ENCODE measurements around the gene NCKAP5. TPM values are rescaled to one million over a fixed set of nuclear protein-coding genes. Genes with fewer than 3 reads are reported as not detected.

Gene NCKAP5
- total RNA-seq, 1 donor from 2014 or later = not detected

DNA sequence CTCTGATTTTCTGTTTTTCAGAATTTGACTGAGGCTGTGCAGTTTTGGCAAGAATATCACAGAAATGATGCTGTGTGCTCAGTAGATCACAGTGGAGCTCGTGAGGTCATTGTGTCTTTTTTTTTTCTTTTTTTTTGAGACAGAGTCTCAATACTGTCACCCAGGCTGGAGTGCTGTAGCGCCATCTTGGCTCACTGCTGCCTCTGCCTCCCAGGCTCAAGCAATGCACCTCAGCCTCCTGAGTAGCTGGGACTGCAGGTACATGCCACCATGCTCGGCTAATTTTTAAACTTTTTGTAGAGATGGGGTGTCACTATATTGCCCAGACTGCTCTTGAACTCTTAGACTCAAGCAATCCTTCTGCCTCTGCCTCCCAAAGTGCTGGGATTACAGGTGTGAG lies 203.6 kb downstream of the NCKAP5 start:
- H3K4me1 Mint-ChIP-seq = peaks cover 4% of the 10 kb centered on the region
- no peak overlapping the region for H3K4me3 Mint-ChIP-seq
- intact Hi-C loops (cut with micrococcal nuclease) = no loop called here
- H3K9me3 Mint-ChIP-seq = no peaks in the 10 kb centered on the region
- DNase-seq = no peak
- H3K27ac Mint-ChIP-seq = no peak overlapping the region
- no peaks in the 10 kb centered on the region for H3K27me3 Mint-ChIP-seq
- no peaks in the 10 kb centered on the region for H3K36me3 Mint-ChIP-seq (ENCODE audit: low read depth)

DNA sequence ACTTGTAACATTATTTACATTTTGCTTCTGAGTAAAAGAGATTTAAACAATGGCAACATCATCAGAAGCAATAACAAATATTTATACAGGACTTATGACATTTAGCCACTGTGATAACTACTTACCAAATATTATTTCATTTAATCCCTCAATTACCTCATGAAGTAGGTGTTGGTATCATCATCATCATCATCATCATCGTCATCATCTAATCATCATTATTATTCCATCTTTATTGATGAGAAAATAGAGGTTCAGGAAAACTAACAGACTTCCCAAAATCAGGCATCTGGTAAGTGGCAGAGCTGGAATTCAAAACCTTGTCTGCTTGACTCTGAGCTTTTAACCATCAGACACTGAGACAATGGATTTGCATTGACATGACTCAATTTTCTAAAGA lies 204.4 kb downstream of the NCKAP5 start:
- Mint-ChIP-seq H3K4me3 (no peak overlapping the region), H3K9me3 (no peaks in the 10 kb centered on the region), H3K27ac (no peak overlapping the region), H3K36me3 (ENCODE audit: low read depth) (no peaks in the 10 kb centered on the region), H3K27me3 (no peaks in the 10 kb centered on the region), H3K4me1 (peaks cover 4% of the 10 kb centered on the region)
- no peak for DNase-seq
- intact Hi-C loops (cut with micrococcal nuclease) = no loop called here

DNA sequence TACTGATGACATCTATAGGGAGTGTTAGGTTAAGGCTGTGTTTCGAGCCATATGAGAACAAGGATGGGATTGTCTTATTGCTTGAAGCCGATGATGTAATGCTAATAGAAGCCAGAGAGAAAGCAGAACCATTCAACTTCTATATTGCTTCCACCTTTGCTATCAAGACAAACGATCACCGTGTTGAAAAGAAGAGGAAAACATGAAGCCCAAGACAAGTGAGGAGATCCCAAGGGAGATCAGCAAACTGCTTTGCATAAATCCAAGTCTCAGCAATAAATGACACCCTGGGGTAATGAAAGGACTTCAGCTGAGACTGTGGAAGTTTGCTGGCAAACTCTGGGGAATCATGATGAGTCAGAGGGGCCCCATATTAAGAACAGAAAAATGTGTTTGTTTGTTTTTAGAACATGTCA lies 206.2 kb downstream of the NCKAP5 start:
- no peaks in the 10 kb centered on the region for H3K27me3 Mint-ChIP-seq

DNA sequence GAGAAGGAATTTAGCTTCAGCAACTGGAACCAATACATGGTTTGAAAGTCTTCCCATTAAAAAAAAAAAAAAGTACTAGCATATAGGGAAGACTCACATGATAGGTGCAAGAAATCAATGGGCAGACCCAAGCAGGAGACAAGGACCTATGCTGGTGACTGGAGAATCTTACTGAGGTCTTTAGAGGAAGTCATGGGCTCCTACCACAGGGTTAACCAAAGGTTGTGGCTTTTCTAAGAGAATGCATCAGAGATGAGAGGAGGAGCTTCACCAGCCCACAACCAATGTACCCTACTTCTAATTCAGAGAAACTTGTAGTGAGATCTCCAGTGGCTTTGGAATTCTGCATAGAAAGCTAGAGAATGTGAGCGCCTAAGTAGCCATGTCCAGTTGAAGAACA lies 207.4 kb downstream of the NCKAP5 start:
- no peaks in the 10 kb centered on the region for H3K36me3 Mint-ChIP-seq (ENCODE audit: low read depth)
- H3K4me1 Mint-ChIP-seq = peaks cover 4% of the 10 kb centered on the region
- H3K27ac Mint-ChIP-seq = no peak overlapping the region
- H3K27me3 Mint-ChIP-seq = no peaks in the 10 kb centered on the region
- DNase-seq = peak; percentile 57
- no peaks in the 10 kb centered on the region for H3K9me3 Mint-ChIP-seq
- intact Hi-C loops (cut with micrococcal nuclease) = no loop called here
- no peak overlapping the region for H3K4me3 Mint-ChIP-seq

More for the DNA sequence above, 206.2 kb downstream of the NCKAP5 start:
- no peak overlapping the region for H3K4me3 Mint-ChIP-seq
- intact Hi-C loops (cut with micrococcal nuclease) = no loop called here
- DNase-seq = no peak
- H3K36me3 Mint-ChIP-seq (ENCODE audit: low read depth) = no peaks in the 10 kb centered on the region
- peaks cover 4% of the 10 kb centered on the region for H3K4me1 Mint-ChIP-seq
- H3K9me3 Mint-ChIP-seq = no peaks in the 10 kb centered on the region
- no peak overlapping the region for H3K27ac Mint-ChIP-seq

DNA sequence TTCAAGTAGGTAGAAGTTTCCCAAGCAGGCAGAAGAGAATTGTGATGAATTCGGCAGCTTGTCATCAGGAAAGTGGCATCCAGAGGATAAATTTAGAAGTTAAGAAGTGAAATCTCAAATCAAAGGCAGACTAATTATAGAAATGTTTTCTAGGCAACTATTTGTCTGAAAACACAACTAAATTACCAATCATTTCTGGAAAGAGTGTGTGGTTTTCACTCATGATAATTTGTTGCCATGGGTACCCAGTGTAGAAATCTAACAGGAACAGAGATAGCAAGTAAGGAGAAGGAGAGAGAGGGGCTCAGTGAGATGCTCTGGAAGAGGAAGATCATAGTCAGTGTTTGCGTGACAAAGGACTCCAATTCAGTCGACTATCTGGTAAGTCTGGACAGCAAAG lies 208.1 kb downstream of the NCKAP5 start:
- Mint-ChIP-seq H3K27ac (no peak overlapping the region), H3K4me3 (no peak overlapping the region), H3K27me3 (no peaks in the 10 kb centered on the region), H3K9me3 (no peaks in the 10 kb centered on the region), H3K4me1 (peaks cover 4% of the 10 kb centered on the region), H3K36me3 (ENCODE audit: low read depth) (no peaks in the 10 kb centered on the region)
- no peak for DNase-seq
- intact Hi-C loops (cut with micrococcal nuclease) = no loop called here

DNA sequence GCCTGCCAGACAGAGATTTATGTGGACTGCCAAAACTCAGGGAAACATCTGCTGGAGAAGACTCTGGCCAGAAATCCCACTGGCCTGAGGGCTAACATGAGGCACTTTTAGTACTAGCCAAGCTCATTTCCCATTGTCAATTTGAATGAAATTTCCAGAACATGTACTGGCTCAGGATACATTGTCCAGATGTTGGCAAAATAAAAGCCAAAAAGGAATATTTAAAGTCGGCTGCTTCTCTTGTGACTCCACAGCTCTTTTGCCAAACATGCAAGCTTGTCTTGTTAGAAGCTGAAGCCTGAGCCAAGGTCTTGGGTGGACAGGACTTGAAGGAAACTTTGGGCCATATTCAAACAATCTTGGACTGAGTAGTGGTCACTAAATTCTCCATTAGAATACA lies 215.5 kb downstream of the NCKAP5 start:
- Mint-ChIP-seq H3K27me3 (no peaks in the 10 kb centered on the region), H3K27ac (no peak overlapping the region), H3K36me3 (ENCODE audit: low read depth) (no peaks in the 10 kb centered on the region), H3K9me3 (no peaks in the 10 kb centered on the region), H3K4me1 (no peaks in the 10 kb centered on the region), H3K4me3 (no peak overlapping the region)
- intact Hi-C loops (cut with micrococcal nuclease) = no loop called here
- no peak for DNase-seq

DNA sequence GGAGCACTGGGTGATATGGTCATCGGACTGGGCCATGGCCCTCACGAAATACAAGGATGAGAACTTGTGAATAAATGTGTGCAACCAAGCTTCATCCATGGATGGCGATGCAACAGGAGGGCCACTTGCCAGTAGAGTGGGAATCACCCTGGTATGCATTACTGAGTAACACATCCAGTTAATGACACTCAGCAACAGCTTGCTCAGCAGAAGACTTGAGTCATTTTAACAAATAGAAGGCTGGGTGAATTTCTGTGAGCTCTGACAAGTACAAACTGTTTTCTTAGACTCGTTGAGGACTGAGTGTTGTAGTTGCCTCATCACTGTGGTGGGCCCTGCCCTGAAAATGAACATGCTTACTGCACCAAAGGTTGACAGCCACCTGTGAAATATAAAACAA lies 221.6 kb downstream of the NCKAP5 start:
- intact Hi-C loops (cut with micrococcal nuclease) = no loop called here
- H3K36me3 Mint-ChIP-seq (ENCODE audit: low read depth) = no peaks in the 10 kb centered on the region
- no peaks in the 10 kb centered on the region for H3K9me3 Mint-ChIP-seq
- H3K4me1 Mint-ChIP-seq = no peaks in the 10 kb centered on the region
- DNase-seq = no peak
- no peaks in the 10 kb centered on the region for H3K27me3 Mint-ChIP-seq
- no peak overlapping the region for H3K27ac Mint-ChIP-seq
- H3K4me3 Mint-ChIP-seq = no peak overlapping the region

DNA sequence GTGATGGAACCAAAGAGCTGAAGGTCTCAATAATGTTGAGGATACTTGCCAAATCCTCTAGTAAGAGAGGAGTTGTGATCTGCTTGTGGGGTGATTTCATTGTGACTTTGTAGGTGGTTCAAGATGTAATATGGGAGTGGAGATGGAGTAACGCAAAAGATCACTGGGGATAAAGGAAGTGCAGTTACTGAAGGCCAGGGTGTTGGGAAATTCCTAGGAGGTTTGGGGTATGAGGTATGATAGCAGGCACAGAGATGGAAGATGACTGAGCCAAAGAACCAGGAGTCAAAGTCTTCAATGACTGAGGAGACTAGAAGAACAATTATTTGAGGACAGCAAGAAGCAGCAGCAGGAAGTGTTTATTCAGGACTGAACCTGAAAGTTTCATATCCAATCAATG lies 222.6 kb downstream of the NCKAP5 start:
- no peak for DNase-seq
- no peak overlapping the region for H3K4me3 Mint-ChIP-seq
- no peaks in the 10 kb centered on the region for H3K27me3 Mint-ChIP-seq
- H3K4me1 Mint-ChIP-seq = no peaks in the 10 kb centered on the region
- intact Hi-C loops (cut with micrococcal nuclease) = no loop called here
- no peaks in the 10 kb centered on the region for H3K9me3 Mint-ChIP-seq
- no peak overlapping the region for H3K27ac Mint-ChIP-seq
- H3K36me3 Mint-ChIP-seq (ENCODE audit: low read depth) = no peaks in the 10 kb centered on the region

DNA sequence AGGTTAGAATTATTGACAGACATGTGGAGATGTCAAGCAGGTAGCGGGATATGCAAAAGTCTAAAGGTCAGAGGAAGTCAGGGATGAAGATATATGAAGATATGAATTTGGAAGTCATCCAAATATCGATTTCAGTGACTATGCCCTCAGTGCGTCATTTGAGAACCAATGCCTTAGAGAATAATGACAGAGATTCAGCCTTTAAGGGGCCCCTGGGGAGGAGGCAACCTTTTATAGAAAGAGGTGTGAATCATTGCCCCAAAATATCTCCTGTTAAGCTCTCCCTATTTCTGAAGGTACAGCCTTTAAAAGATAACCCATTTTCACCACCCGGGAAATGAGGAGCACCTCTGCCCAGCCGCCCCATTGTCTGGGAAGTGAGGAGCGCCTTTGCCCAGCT lies 223.4 kb downstream of the NCKAP5 start:
- Mint-ChIP-seq H3K27me3 (no peaks in the 10 kb centered on the region), H3K36me3 (ENCODE audit: low read depth) (no peaks in the 10 kb centered on the region)
- intact Hi-C loops (cut with micrococcal nuclease) = no loop called here

DNA sequence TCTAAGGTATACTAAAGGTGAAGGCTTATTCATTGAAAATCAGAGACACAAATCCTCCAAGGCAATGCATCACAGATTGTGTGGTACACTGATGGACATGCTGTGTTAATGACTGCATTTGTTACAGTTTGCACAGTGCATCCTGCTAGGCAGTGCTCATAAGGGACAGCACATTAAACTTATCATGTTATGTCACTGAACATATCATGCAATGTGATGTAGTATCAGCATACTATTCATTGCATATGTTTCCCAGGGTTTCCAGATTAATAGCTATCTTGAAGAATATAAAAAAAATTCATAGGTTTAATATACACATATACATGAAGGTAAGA lies 225.3 kb downstream of the NCKAP5 start:
- Mint-ChIP-seq H3K4me1 (no peaks in the 10 kb centered on the region), H3K36me3 (ENCODE audit: low read depth) (no peaks in the 10 kb centered on the region), H3K27me3 (no peaks in the 10 kb centered on the region), H3K9me3 (no peaks in the 10 kb centered on the region), H3K4me3 (no peak overlapping the region), H3K27ac (no peak overlapping the region)
- intact Hi-C loops (cut with micrococcal nuclease) = no loop called here
- no peak for DNase-seq

More for the DNA sequence above, 223.4 kb downstream of the NCKAP5 start:
- Mint-ChIP-seq H3K4me3 (no peak overlapping the region), H3K4me1 (no peaks in the 10 kb centered on the region), H3K9me3 (no peaks in the 10 kb centered on the region), H3K27ac (no peak overlapping the region)
- DNase-seq = no peak

DNA sequence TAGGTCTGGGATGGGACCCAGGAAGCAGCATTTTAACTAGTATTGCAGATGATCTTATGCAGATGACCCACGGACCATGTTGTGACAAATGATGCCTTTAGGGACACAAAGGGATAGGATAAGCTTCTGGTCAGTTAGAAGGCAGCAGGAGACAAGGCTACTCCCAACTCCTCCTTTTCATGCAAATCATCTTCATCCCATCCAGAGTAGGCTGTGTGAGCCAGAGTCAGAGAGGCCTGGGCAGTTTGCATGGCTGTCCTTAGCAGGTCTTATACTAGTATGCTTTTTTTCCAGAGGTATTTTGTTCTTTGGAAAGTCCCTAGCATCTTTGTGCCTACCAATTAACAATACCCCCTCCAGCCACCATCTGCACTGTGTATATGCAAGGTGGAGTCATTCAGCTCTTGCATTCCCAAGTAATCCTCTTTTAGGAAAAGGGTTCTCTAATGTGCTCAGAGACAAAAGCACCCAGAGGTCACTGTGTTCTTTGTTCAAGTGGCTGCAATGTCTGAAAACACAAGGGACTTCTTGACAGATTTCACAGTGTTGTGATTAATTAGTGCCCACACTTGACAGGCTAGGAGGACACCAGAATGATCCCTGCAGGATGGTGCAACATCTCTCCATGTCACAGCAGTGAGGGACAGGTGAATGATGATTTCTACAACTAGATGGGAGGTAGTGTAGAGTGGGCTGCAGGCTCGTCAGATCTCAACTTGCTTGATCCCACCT lies 225.8 kb downstream of the NCKAP5 start:
- H3K27me3 Mint-ChIP-seq = no peaks in the 10 kb centered on the region
- no peak overlapping the region for H3K27ac Mint-ChIP-seq
- no peaks in the 10 kb centered on the region for H3K9me3 Mint-ChIP-seq
- intact Hi-C loops (cut with micrococcal nuclease) = no loop called here
- DNase-seq = no peak
- no peak overlapping the region for H3K4me3 Mint-ChIP-seq
- no peaks in the 10 kb centered on the region for H3K4me1 Mint-ChIP-seq
- H3K36me3 Mint-ChIP-seq (ENCODE audit: low read depth) = no peaks in the 10 kb centered on the region

DNA sequence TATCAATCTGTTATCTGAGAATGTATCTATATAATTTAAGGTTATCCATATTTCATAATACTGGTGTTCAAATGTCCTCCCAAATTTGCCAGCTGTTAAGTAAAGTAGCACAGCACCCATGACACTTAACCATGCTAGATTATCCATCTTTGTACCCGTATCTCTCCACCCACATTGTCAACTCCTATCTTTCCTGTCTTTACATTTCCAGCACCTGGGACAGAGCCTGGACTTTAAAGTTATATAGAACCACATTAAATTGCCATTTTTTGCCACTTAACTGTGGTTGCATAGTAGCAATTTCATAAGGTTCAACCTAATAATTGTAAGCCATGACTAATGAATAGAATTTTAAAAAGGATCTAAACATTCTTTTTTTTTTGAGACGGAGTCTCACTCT lies 226.7 kb downstream of the NCKAP5 start:
- H3K4me3 Mint-ChIP-seq = no peak overlapping the region
- no peaks in the 10 kb centered on the region for H3K9me3 Mint-ChIP-seq
- DNase-seq = no peak
- no peaks in the 10 kb centered on the region for H3K4me1 Mint-ChIP-seq
- intact Hi-C loops (cut with micrococcal nuclease) = no loop called here
- no peaks in the 10 kb centered on the region for H3K27me3 Mint-ChIP-seq
- H3K36me3 Mint-ChIP-seq (ENCODE audit: low read depth) = no peaks in the 10 kb centered on the region
- H3K27ac Mint-ChIP-seq = no peak overlapping the region

DNA sequence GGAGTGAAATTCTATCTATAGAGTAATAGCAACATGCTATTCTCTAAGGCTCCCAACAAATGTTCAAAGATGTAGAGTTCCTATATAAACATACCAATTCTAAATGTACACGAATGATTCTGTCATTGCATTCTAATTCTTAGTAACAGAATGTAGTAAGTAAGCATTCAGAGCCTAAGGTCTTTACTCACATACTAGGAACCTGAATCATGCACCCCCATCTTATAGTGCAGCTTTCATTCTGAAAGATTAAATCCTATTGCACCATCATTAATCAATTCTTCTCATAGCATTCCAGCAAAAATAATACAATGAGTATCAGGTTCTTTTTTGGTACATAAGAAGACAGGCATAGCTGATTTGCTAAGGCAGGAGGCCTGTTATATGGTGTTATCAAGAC lies 230.0 kb downstream of the NCKAP5 start:
- intact Hi-C loops (cut with micrococcal nuclease) = no loop called here
- Mint-ChIP-seq H3K4me3 (no peak overlapping the region), H3K27ac (no peak overlapping the region), H3K9me3 (no peaks in the 10 kb centered on the region), H3K36me3 (ENCODE audit: low read depth) (no peaks in the 10 kb centered on the region), H3K27me3 (no peaks in the 10 kb centered on the region), H3K4me1 (no peaks in the 10 kb centered on the region)
- DNase-seq = no peak

DNA sequence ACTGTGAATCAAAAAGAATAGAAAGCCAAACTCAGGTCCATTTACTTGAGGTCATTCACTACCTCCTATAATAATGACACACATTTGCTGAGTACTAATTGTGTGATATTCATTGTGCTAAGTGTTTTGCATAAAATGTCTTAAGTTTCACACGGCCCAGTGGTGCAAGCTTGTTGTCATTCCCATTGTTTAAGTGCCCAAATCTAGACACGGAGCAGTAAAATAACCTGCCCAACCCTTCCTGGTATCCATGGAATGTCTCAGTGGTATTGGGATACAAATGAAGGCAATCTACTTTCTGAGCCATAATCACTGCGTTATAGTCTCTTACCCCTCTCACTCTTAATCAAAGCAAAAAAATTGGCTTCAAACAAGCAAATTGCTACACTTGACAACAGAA lies 233.3 kb downstream of the NCKAP5 start:
- H3K4me1 Mint-ChIP-seq = no peaks in the 10 kb centered on the region
- intact Hi-C loops (cut with micrococcal nuclease) = no loop called here
- no peak for DNase-seq
- H3K27me3 Mint-ChIP-seq = no peaks in the 10 kb centered on the region
- no peaks in the 10 kb centered on the region for H3K36me3 Mint-ChIP-seq (ENCODE audit: low read depth)
- H3K27ac Mint-ChIP-seq = no peak overlapping the region
- H3K4me3 Mint-ChIP-seq = no peak overlapping the region
- H3K9me3 Mint-ChIP-seq = no peaks in the 10 kb centered on the region

DNA sequence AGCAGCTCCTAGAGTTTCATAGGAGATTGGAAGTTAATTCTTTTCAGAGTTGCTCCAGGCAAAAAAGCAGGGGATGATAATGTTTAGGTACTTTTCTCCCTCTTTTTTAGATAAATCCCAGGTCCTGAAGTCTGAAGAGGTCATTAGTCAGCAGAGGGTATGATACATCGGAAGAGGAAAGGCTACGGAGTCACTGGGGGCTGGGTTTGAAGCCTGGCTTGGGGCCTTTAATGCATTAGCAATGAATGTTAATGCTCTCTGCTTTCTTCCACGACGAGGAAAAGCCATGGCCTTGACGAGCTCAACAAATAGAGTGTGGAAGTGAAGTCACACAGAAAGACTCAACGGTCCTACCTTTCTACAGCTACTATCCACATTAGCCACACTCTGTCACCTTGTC lies 235.1 kb downstream of the NCKAP5 start:
- DNase-seq = no peak
- no peaks in the 10 kb centered on the region for H3K27me3 Mint-ChIP-seq
- H3K36me3 Mint-ChIP-seq (ENCODE audit: low read depth) = no peaks in the 10 kb centered on the region
- no peak overlapping the region for H3K4me3 Mint-ChIP-seq
- H3K27ac Mint-ChIP-seq = no peak overlapping the region
- intact Hi-C loops (cut with micrococcal nuclease) = no loop called here
- H3K9me3 Mint-ChIP-seq = no peaks in the 10 kb centered on the region
- H3K4me1 Mint-ChIP-seq = no peaks in the 10 kb centered on the region

All from activated CD4-positive, alpha-beta T cell treated with anti-CD3 and anti-CD28 coated beads, Interleukin-2, amount 10 ng/mL, durations not matched to agents 24 days and 14 days (primary cell).